HL-60 (cell line): ENCODE data around the gene DHX15.

Experiments
- GABPA ChIP-seq: IDR thresholded peaks from 2 replicates; pipeline ENCODE4 v1.6.1; 2012; ENCODE audit warnings: low read depth
- POLR2AphosphoS5 ChIP-seq: IDR thresholded peaks from 2 replicates; pipeline ENCODE4 v1.6.1; 2012; ENCODE audit warnings: low read depth
- TF ChIP-seq, protein P1 (sequence below): IDR thresholded peaks from one replicate; pipeline ENCODE4 v1.5.1; 2011; ENCODE audit warnings: low read length, control low read depth, inconsistent platforms; ENCODE audit not compliant: insufficient read depth
- TF ChIP-seq, protein P2 (sequence below): IDR thresholded peaks from 2 replicates; pipeline ENCODE4 v1.6.1; 2012; ENCODE audit warnings: low read depth; ENCODE audit not compliant: insufficient replicate concordance

DNA sequence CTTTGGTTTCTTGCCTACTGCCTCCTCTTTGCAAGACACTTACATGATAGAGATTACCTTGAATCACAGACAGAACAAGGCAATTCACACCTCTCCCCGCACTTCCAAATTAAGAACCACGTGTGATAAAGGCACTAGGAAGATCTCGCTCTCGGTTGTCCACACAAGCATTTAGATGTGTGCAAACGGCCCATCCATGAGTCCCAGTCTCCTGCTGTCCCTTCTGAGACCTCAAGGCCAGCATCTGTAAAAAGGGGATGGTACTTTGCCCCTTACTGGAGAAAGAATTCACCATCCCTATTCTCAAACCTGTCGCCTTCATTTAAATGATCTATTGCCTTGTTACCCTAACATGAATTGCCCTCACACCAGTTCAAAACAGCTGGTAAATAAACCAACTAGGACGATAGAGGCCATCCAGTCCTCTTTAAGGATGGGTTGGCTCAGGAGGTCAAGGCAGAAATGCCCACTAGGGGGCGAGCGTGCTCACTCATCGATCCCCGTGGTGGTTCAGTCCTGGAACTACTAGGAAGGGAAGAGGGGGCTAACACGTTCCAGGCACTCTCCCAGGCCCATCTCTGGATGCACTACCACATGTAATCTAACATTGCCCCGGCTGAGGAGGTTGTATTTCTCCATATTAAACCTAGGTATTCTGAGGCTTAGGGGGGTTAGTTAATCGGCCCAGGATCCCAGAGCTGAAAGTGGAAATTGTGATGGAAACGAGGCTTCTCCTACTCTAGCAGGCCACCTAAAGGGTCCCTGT lies 95.8 kb downstream of the DHX15 start:
- TF ChIP-seq, protein P1, sequence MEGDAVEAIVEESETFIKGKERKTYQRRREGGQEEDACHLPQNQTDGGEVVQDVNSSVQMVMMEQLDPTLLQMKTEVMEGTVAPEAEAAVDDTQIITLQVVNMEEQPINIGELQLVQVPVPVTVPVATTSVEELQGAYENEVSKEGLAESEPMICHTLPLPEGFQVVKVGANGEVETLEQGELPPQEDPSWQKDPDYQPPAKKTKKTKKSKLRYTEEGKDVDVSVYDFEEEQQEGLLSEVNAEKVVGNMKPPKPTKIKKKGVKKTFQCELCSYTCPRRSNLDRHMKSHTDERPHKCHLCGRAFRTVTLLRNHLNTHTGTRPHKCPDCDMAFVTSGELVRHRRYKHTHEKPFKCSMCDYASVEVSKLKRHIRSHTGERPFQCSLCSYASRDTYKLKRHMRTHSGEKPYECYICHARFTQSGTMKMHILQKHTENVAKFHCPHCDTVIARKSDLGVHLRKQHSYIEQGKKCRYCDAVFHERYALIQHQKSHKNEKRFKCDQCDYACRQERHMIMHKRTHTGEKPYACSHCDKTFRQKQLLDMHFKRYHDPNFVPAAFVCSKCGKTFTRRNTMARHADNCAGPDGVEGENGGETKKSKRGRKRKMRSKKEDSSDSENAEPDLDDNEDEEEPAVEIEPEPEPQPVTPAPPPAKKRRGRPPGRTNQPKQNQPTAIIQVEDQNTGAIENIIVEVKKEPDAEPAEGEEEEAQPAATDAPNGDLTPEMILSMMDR, result peak; percentile 65
- no peak for TF ChIP-seq POLR2AphosphoS5
- TF ChIP-seq, protein P2, sequence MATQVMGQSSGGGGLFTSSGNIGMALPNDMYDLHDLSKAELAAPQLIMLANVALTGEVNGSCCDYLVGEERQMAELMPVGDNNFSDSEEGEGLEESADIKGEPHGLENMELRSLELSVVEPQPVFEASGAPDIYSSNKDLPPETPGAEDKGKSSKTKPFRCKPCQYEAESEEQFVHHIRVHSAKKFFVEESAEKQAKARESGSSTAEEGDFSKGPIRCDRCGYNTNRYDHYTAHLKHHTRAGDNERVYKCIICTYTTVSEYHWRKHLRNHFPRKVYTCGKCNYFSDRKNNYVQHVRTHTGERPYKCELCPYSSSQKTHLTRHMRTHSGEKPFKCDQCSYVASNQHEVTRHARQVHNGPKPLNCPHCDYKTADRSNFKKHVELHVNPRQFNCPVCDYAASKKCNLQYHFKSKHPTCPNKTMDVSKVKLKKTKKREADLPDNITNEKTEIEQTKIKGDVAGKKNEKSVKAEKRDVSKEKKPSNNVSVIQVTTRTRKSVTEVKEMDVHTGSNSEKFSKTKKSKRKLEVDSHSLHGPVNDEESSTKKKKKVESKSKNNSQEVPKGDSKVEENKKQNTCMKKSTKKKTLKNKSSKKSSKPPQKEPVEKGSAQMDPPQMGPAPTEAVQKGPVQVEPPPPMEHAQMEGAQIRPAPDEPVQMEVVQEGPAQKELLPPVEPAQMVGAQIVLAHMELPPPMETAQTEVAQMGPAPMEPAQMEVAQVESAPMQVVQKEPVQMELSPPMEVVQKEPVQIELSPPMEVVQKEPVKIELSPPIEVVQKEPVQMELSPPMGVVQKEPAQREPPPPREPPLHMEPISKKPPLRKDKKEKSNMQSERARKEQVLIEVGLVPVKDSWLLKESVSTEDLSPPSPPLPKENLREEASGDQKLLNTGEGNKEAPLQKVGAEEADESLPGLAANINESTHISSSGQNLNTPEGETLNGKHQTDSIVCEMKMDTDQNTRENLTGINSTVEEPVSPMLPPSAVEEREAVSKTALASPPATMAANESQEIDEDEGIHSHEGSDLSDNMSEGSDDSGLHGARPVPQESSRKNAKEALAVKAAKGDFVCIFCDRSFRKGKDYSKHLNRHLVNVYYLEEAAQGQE, result no peak
- TF ChIP-seq GABPA, result no peak
